Measurements from ENCODE around the gene YPEL1. TPM values are rescaled to one million over a fixed set of nuclear protein-coding genes. Genes with fewer than 3 reads are reported as not detected.
"Not testable (repeated sequence)": the region's sequence is repeated elsewhere in the genome, so short reads cannot be mapped to it uniquely, and the experiment has no call there.

YPEL1 gene
- total RNA-seq, 1 donor from 2014 or later, result 11.5 TPM

- H3K9me3 Mint-ChIP-seq (ENCODE audit: unreplicated experiment), result no peaks in the 10 kb centered on the region
- no peak overlapping the region for H3K27ac Mint-ChIP-seq (ENCODE audit: unreplicated experiment)
- H3K4me1 Mint-ChIP-seq (ENCODE audit: unreplicated experiment), result peaks cover 12% of the 10 kb centered on the region
- no peak overlapping the region for H3K4me3 Mint-ChIP-seq (ENCODE audit: unreplicated experiment)
- DNase-seq (ENCODE audit: low spot score), result no peak
- no peaks in the 10 kb centered on the region for H3K36me3 Mint-ChIP-seq (ENCODE audit: low read depth, unreplicated experiment)
- TF ChIP-seq CTCF (IDR thresholded peaks at IDR 0.05; ENCODE audit: unreplicated experiment), result no peak
- H3K27me3 Mint-ChIP-seq (ENCODE audit: unreplicated experiment), result peaks cover 7% of the 10 kb centered on the region
Measured at GRCh38 chr22:21736948-21737347, 1.4 kb upstream of the YPEL1 start.

- H3K4me1 Mint-ChIP-seq (ENCODE audit: unreplicated experiment), result peaks cover 12% of the 10 kb centered on the region
- no peak overlapping the region for H3K4me3 Mint-ChIP-seq (ENCODE audit: unreplicated experiment)
- DNase-seq (ENCODE audit: low spot score), result no peak
- H3K36me3 Mint-ChIP-seq (ENCODE audit: low read depth, unreplicated experiment), result no peaks in the 10 kb centered on the region
- H3K27me3 Mint-ChIP-seq (ENCODE audit: unreplicated experiment), result peaks cover 5% of the 10 kb centered on the region
- no peak for TF ChIP-seq CTCF (IDR thresholded peaks at IDR 0.05; ENCODE audit: unreplicated experiment)
- no peak overlapping the region for H3K27ac Mint-ChIP-seq (ENCODE audit: unreplicated experiment)
- H3K9me3 Mint-ChIP-seq (ENCODE audit: unreplicated experiment), result no peaks in the 10 kb centered on the region
Measured at GRCh38 chr22:21736084-21736642, 569 bp upstream of the YPEL1 start.

GRCh38 chr22:21734540-21735199 is 924 bp downstream of the YPEL1 start:
- H3K9me3 Mint-ChIP-seq (ENCODE audit: unreplicated experiment), result no peaks in the 10 kb centered on the region
- H3K4me1 Mint-ChIP-seq (ENCODE audit: unreplicated experiment), result peaks cover 14% of the 10 kb centered on the region
- peak overlapping the region; percentile 92 for H3K27ac Mint-ChIP-seq (ENCODE audit: unreplicated experiment)
- DNase-seq (ENCODE audit: low spot score), result no peak
- peaks cover 8% of the 10 kb centered on the region for H3K27me3 Mint-ChIP-seq (ENCODE audit: unreplicated experiment)
- peak overlapping the region; percentile 94 for H3K4me3 Mint-ChIP-seq (ENCODE audit: unreplicated experiment)
- H3K36me3 Mint-ChIP-seq (ENCODE audit: low read depth, unreplicated experiment), result no peaks in the 10 kb centered on the region
- no peak for TF ChIP-seq CTCF (IDR thresholded peaks at IDR 0.05; ENCODE audit: unreplicated experiment)

- Mint-ChIP-seq H3K4me3 (ENCODE audit: unreplicated experiment) (no peak overlapping the region), H3K36me3 (ENCODE audit: low read depth, unreplicated experiment) (no peaks in the 10 kb centered on the region), H3K9me3 (ENCODE audit: unreplicated experiment) (no peaks in the 10 kb centered on the region), H3K4me1 (ENCODE audit: unreplicated experiment) (peaks cover 14% of the 10 kb centered on the region), H3K27ac (ENCODE audit: unreplicated experiment) (no peak overlapping the region), H3K27me3 (ENCODE audit: unreplicated experiment) (peaks cover 8% of the 10 kb centered on the region)
- no peak for DNase-seq (ENCODE audit: low spot score)
- no peak for TF ChIP-seq CTCF (IDR thresholded peaks at IDR 0.05; ENCODE audit: unreplicated experiment)
Measured at GRCh38 chr22:21731503-21731902, 4.1 kb downstream of the YPEL1 start.

GRCh38 chr22:21730535-21731308 is 4.9 kb downstream of the YPEL1 start:
- Mint-ChIP-seq H3K4me3 (ENCODE audit: unreplicated experiment) (no peak overlapping the region), H3K36me3 (ENCODE audit: low read depth, unreplicated experiment) (no peaks in the 10 kb centered on the region), H3K27me3 (ENCODE audit: unreplicated experiment) (peaks cover 8% of the 10 kb centered on the region), H3K9me3 (ENCODE audit: unreplicated experiment) (no peaks in the 10 kb centered on the region), H3K4me1 (ENCODE audit: unreplicated experiment) (peaks cover 14% of the 10 kb centered on the region), H3K27ac (ENCODE audit: unreplicated experiment) (no peak overlapping the region)
- TF ChIP-seq CTCF (IDR thresholded peaks at IDR 0.05; ENCODE audit: unreplicated experiment), result no peak
- DNase-seq (ENCODE audit: low spot score), result no peak

- not testable (repeated sequence) for DNase-seq (ENCODE audit: low spot score); H3K27ac Mint-ChIP-seq (ENCODE audit: unreplicated experiment); H3K4me1 Mint-ChIP-seq (ENCODE audit: unreplicated experiment); H3K27me3 Mint-ChIP-seq (ENCODE audit: unreplicated experiment); H3K9me3 Mint-ChIP-seq (ENCODE audit: unreplicated experiment); H3K36me3 Mint-ChIP-seq (ENCODE audit: low read depth, unreplicated experiment); H3K4me3 Mint-ChIP-seq (ENCODE audit: unreplicated experiment)
Measured at GRCh38 chr22:21729184-21729583, 6.4 kb downstream of the YPEL1 start.
